GM12878 (cell line): Measurements from ENCODE around the gene IGSF11. TPM values are rescaled to one million over a fixed set of nuclear protein-coding genes. Genes with fewer than 3 reads are reported as not detected.
"Not testable (repeated sequence)": the region's sequence is repeated elsewhere in the genome, so short reads cannot be mapped to it uniquely, and the experiment has no call there.

Experiments used
- ATAC-seq: fragments of 200-7000 bp; cut with Tn5 transposase; 3 replicates; pipeline ENCODE4 v1.9.1; 2020; ENCODE audit warnings: mild to moderate bottlenecking, moderate library complexity
- BruUV-seq: library from RNA; stranded (reverse); fragments of 400-500 nt; replicated peaks from 2 replicates; lab custom pipeline; 2021; lab: Mats Ljungman, UMichigan
- CTCF ChIA-PET: fragments of 300-600 bp; sonication (Branson Sonifier 250); formaldehyde crosslinking; extraction: SDS; loops from one replicate; lab custom pipeline; 2021; ENCODE audit warnings: inconsistent platforms; lab: Yijun Ruan, JAX
- POLR2A ChIA-PET: fragments of 350-600 bp; formaldehyde crosslinking; extraction: SDS; loops from one replicate; lab custom pipeline; 2021; ENCODE audit warnings: inconsistent platforms; lab: Charles Lee
- RAD21 ChIA-PET: fragments of 300-600 bp; sonication (Branson Sonifier 250); formaldehyde crosslinking; loops from one replicate; lab custom pipeline; 2023; ENCODE audit warnings: antibody characterized with exemption; ENCODE audit not compliant: unreplicated experiment; lab: Charles Lee
- SMC1A ChIA-PET: fragments of 300-600 bp; sonication (Branson Sonifier 250); formaldehyde crosslinking; loops from one replicate; lab custom pipeline; 2023; ENCODE audit not compliant: unreplicated experiment, uncharacterized antibody; lab: Charles Lee
- DNase-seq: peaks from one replicate; pipeline ENCODE4 v3.0.0-alpha.2; 2011; ENCODE audit warnings: low read depth, low spot score
- FAIRE-seq: peaks from 3 replicates; lab custom pipeline; 2011; peaks lifted over from hg19 to GRCh38; lab: Jason Lieb, UNC
- H2AFZ ChIP-seq: 2 replicates; pipeline ENCODE4 v1.6.0; 2011; ENCODE audit warnings: low read depth, low read length, control low read depth; ENCODE audit not compliant: control insufficient read depth
- H3K27ac ChIP-seq: 2 replicates; pipeline ENCODE4 v1.5.1; 2011; ENCODE audit warnings: control low read depth; ENCODE audit not compliant: control insufficient read depth, insufficient read depth
- H3K27me3 ChIP-seq, 2 experiments: replicated peaks in 1 of 2; 2 replicates each; pipeline versions ENCODE4 v1.6.0 to v1.6.1; 2011; ENCODE audit warnings: low read length in 1 of 2; ENCODE audit not compliant: control insufficient read depth in 2 of 2, insufficient read depth in 2 of 2
- H3K36me3 ChIP-seq, 2 experiments: 2 replicates each; pipeline ENCODE4 v1.5.1; 2011; ENCODE audit warnings: low read length in 1 of 2; ENCODE audit not compliant: control insufficient read depth in 2 of 2, insufficient read depth in 2 of 2
- H3K4me1 ChIP-seq: 2 replicates; pipeline ENCODE4 v1.6.1; 2011; ENCODE audit warnings: mild to moderate bottlenecking, low read length, moderate library complexity, mixed read lengths; ENCODE audit not compliant: control insufficient read depth, insufficient read depth
- H3K4me2 ChIP-seq: 2 replicates; pipeline ENCODE4 v1.6.0; 2011; ENCODE audit warnings: control low read depth; ENCODE audit not compliant: control insufficient read depth, insufficient read depth
- H3K4me3 ChIP-seq: fragments of 200-600 bp; sonication (generic); 2 replicates; pipeline ENCODE4 v1.5.1; 2016
- H3K79me2 ChIP-seq: 2 replicates; pipeline ENCODE4 v1.6.0; 2011; ENCODE audit warnings: low read length; ENCODE audit not compliant: control insufficient read depth, insufficient read depth
- H3K9ac ChIP-seq: 2 replicates; pipeline ENCODE4 v1.8.0; 2011; ENCODE audit warnings: low read length, control low read depth, mixed read lengths; ENCODE audit not compliant: control insufficient read depth, insufficient read depth
- H3K9me3 ChIP-seq: replicated peaks from 3 replicates; pipeline ENCODE4 v1.5.1; 2011; ENCODE audit warnings: mild to moderate bottlenecking, low read length; ENCODE audit not compliant: control insufficient read depth, insufficient read depth
- H4K20me1 ChIP-seq: 2 replicates; pipeline ENCODE4 v1.6.0; 2011; ENCODE audit not compliant: control insufficient read depth, insufficient read depth
- CBX5 ChIP-seq: sonication (generic); IDR thresholded peaks from 2 replicates; pipeline ENCODE4 v1.6.1; 2016; ENCODE audit warnings: low read depth, moderate library complexity, mild to moderate bottlenecking, inconsistent platforms
- DPF2 ChIP-seq: fragments of 450-650 bp; IDR thresholded peaks from 2 replicates; pipeline ENCODE4 v1.6.1; 2017; ENCODE audit warnings: mild to moderate bottlenecking
- HDAC2 ChIP-seq: fragments of 200-600 bp; sonication (generic); IDR thresholded peaks from 2 replicates; pipeline ENCODE4 v1.6.1; 2017
- KLF5 ChIP-seq: fragments of 450-650 bp; IDR thresholded peaks from 2 replicates; pipeline ENCODE4 v1.6.1; 2014; ENCODE audit warnings: mild to moderate bottlenecking; ENCODE audit not compliant: partially characterized antibody
- MEF2A ChIP-seq: IDR thresholded peaks from 2 replicates; pipeline ENCODE4 v1.6.1; 2011; ENCODE audit warnings: low read depth, mild to moderate bottlenecking, low read length, moderate library complexity; ENCODE audit not compliant: insufficient read depth
- NRF1 ChIP-seq: conservative IDR thresholded peaks from 2 replicates; pipeline ENCODE4 v1.6.1; 2011; ENCODE audit warnings: mild to moderate bottlenecking, low read depth, low read length, improper control_type of control experiment
- RFX5 ChIP-seq: IDR thresholded peaks from 2 replicates; pipeline ENCODE4 v1.6.1; 2011; ENCODE audit warnings: low read depth, low read length, improper control_type of control experiment
- SMAD1 ChIP-seq: fragments of 450-650 bp; IDR thresholded peaks from 2 replicates; pipeline ENCODE4 v1.6.1; 2018; ENCODE audit warnings: mild to moderate bottlenecking, low read depth; ENCODE audit not compliant: partially characterized antibody
- SMC3 ChIP-seq: IDR thresholded peaks from 2 replicates; pipeline ENCODE4 v1.6.1; 2011; ENCODE audit warnings: low read length, improper control_type of control experiment, borderline replicate concordance
- ZNF24 ChIP-seq: fragments of 450-650 bp; IDR thresholded peaks from 2 replicates; pipeline ENCODE4 v1.6.1; 2017; ENCODE audit warnings: antibody characterized with exemption, mild to moderate bottlenecking
- ZNF384 ChIP-seq: IDR thresholded peaks from 2 replicates; pipeline ENCODE4 v1.6.1; 2012; ENCODE audit warnings: low read depth, mild to moderate bottlenecking, low read length, improper control_type of control experiment, borderline replicate concordance
- ZSCAN29 ChIP-seq: fragments of 450-650 bp; IDR thresholded peaks from 2 replicates; pipeline ENCODE4 v1.6.1; 2017; ENCODE audit warnings: mild to moderate bottlenecking, moderate library complexity
- WGBS: methylation state at CpG from one replicate; pipeline ENCODE4 v1.1.6; 2016; ENCODE audit warnings: low lambda C conversion rate; ENCODE audit not compliant: insufficient replicate concordance, insufficient coverage; ENCODE audit errors: missing lambda C conversion rate; 5-methylcytosine and 5-hydroxymethylcytosine counted together
- in situ Hi-C: fragments of 300-500 bp; cut with MboI; formaldehyde crosslinking; loops from 9 replicates; pipeline ENCODE4 v1.14.3; 2018; ENCODE audit warnings: mixed read lengths
- intact Hi-C: fragments of 100-400 bp; cut with micrococcal nuclease; formaldehyde crosslinking; loops from one replicate; pipeline ENCODE4 v1.14.2; 2022; ENCODE audit not compliant: unreplicated experiment
- polyA plus RNA-seq, 11 experiments: library from polyadenylated mRNA; depleted of rRNA in 4 of 11; unstranded in 6 of 11; stranded (reverse) in 5 of 11; fragments of >200 nt; fragmentation: Nextera tagmentation in 4 of 11; fragmentation: Illumina TruSeq in 1 of 11; extraction: Ambion mirVana in 4 of 11; extraction: Trizol in 1 of 11; gene quantifications; 1 replicate in 1 of 11; 2 replicates in 10 of 11; pipeline versions ENCODE4 v1.2.1 to v1.2.3, GENCODE V29; 2011 to 2016; ENCODE audit warnings: inconsistent platforms in 2 of 11, missing spikeins in 2 of 11, low read depth in 1 of 11
- total RNA-seq, 4 experiments: library from RNA; depleted of rRNA in 3 of 4; stranded (reverse); fragments of >200 nt in 3 of 4; fragmentation: Illumina TruSeq in 1 of 4; extraction: Trizol in 1 of 4; gene quantifications; 2 replicates each; pipeline versions ENCODE4 v1.2.1 to v1.2.3, GENCODE V29; 2013 to 2021
- TF ChIP-seq, protein P1 (sequence below): IDR thresholded peaks from 2 replicates; pipeline ENCODE4 v1.6.1; 2012; ENCODE audit warnings: low read length, inconsistent platforms
- TF ChIP-seq, protein P2 (sequence below): IDR thresholded peaks from 2 replicates; pipeline ENCODE4 v1.6.1; 2011; ENCODE audit warnings: low read depth, mild to moderate bottlenecking, low read length, moderate library complexity, borderline replicate concordance; ENCODE audit errors: extremely low read depth

IGSF11 gene
- total and polyA plus RNA-seq, 10 of the 15 experiments (the other 5 are each of a cell fraction or from before 2014, with no cell fraction given), result 0.03 TPM; not detected in 9

DNA sequence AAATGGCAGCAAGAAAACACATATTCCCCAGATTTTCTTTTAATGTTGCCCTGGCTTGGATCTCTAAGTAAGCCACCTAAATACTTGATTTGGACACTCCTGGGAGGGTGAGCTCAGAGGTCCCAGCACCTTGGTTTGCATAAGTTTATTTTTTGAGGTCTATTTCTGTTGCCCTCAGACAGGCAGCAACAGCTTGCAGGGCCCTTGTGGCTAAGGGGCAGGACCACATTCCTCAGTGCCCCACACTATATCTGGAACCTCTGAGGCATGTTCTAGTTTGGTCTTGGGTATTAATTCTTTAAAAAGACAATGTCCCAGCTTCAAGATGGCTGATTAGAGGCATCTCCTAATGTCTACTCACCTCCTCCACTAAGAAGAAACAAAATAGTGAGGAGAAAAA is 57.5 kb downstream of the IGSF11 start:
- no peaks in the 10 kb centered on the region for H3K36me3 ChIP-seq
- no TSS peak for BruUV-seq
- no peaks in the 10 kb centered on the region for H3K79me2 ChIP-seq
- RAD21 ChIA-PET, result no interaction called here
- H3K27ac ChIP-seq, result no peak overlapping the region
- no peak for DNase-seq
- H3K9me3 ChIP-seq, result no peaks in the 10 kb centered on the region
- intact Hi-C loops, result no loop called here
- no peaks in the 10 kb centered on the region for H3K4me1 ChIP-seq
- H3K9ac ChIP-seq, result no peak overlapping the region
- SMC1A ChIA-PET, result no interaction called here
- TF ChIP-seq ZNF384 (no peak), NRF1 (no peak), HDAC2 (no peak), KLF5 (no peak), SMAD1 (no peak), DPF2 (no peak), RFX5 (no peak), SMC3 (no peak), MEF2A (no peak), ZNF24 (no peak), CBX5 (no peak), ZSCAN29 (no peak)
- TF ChIP-seq, protein P1, sequence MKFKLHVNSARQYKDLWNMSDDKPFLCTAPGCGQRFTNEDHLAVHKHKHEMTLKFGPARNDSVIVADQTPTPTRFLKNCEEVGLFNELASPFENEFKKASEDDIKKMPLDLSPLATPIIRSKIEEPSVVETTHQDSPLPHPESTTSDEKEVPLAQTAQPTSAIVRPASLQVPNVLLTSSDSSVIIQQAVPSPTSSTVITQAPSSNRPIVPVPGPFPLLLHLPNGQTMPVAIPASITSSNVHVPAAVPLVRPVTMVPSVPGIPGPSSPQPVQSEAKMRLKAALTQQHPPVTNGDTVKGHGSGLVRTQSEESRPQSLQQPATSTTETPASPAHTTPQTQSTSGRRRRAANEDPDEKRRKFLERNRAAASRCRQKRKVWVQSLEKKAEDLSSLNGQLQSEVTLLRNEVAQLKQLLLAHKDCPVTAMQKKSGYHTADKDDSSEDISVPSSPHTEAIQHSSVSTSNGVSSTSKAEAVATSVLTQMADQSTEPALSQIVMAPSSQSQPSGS, result no peak
- TF ChIP-seq, protein P2, sequence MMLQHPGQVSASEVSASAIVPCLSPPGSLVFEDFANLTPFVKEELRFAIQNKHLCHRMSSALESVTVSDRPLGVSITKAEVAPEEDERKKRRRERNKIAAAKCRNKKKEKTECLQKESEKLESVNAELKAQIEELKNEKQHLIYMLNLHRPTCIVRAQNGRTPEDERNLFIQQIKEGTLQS, result no peak
- H2AFZ ChIP-seq, result no peak overlapping the region
- no peaks in the 10 kb centered on the region for H3K27me3 ChIP-seq
- no peak for ATAC-seq
- CTCF ChIA-PET, result no interaction called here
- POLR2A ChIA-PET, result no interaction called here
- no peak overlapping the region for H3K4me2 ChIP-seq
- no peaks in the 10 kb centered on the region for H4K20me1 ChIP-seq
- in situ Hi-C loops, result no loop called here
- FAIRE-seq, result no peak
- H3K4me3 ChIP-seq, result no peak overlapping the region

DNA sequence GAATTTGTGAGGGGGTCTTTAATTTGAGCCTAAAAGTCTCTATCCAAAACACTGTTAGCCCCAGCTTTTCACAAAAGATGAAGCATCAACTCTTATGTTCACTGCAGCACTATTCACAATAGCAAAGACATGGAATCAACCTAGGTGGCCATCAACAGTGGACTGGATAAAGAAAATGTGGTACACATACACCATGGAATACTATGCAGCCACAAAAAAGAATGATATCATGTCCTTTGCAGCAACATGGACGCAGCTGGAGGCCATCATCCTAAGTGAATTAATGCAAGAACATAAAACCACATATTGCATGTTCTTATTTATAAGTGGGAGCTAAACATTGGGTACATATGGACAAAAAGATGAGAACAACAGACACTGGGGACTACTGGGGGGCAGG is 59.2 kb downstream of the IGSF11 start:
- BruUV-seq, H3K9me3 ChIP-seq, H3K27me3 ChIP-seq, RAD21 ChIA-PET, H4K20me1 ChIP-seq, H3K36me3 ChIP-seq, DNase-seq, CTCF ChIA-PET, FAIRE-seq, ATAC-seq, H3K79me2 ChIP-seq, H3K4me3 ChIP-seq, in situ Hi-C loops, H3K9ac ChIP-seq, H3K27ac ChIP-seq, intact Hi-C loops, POLR2A ChIA-PET, H3K4me2 ChIP-seq, H2AFZ ChIP-seq, H3K4me1 ChIP-seq, SMC1A ChIA-PET: not testable (repeated sequence)
- WGBS, result 0% methylated on average over 1 of the region's 1 CpG
